ENCODE results near the gene HAL.

The HAL gene

GRCh38 chr12:95988506-95989275, 7.5 kb downstream of the HAL start:
- Histone ChIP-seq H3K27ac (ENCODE audit: extremely low read depth, low read depth, low read length) (no peak overlapping the region), H3K4me1 (ENCODE audit: control insufficient read depth, insufficient read depth, low read length) (no peaks in the 10 kb centered on the region), H3K4me3 (ENCODE audit: low read depth, low read length) (no peak overlapping the region), H3K9me3 (ENCODE audit: control insufficient read depth, insufficient read depth, low read depth, low read length) (no peaks in the 10 kb centered on the region), H3K36me3 (ENCODE audit: control insufficient read depth in 2 of 2, insufficient read depth in 1 of 2, low read length in 2 of 2) (no peaks in the 10 kb centered on the region)
- ChIA-PET POLR2A (no interaction called here), CTCF (interaction anchor here (0.9 to 4.5 kb wide), 3 partner anchors 10 to 12 kb away, joined by 3 to 22 read pairs (median 4); no protein-coding TSS in a partner anchor)
- TF ChIP-seq ZNF398 (tag by site-specific recombination; IDR thresholded peaks at IDR 0.05) = no peak
- no peak for TF ChIP-seq ZNF146 (tag by site-specific recombination; IDR thresholded peaks at IDR 0.05)
- TF ChIP-seq ZNF211 (tag by site-specific recombination; IDR thresholded peaks at IDR 0.05; ENCODE audit: low read depth) = no peak
- TF ChIP-seq ZBTB49 (tag by site-specific recombination; IDR thresholded peaks at IDR 0.05; ENCODE audit: low read depth) = no peak
- TF ChIP-seq ZNF654 (tag by site-specific recombination; IDR thresholded peaks at IDR 0.05; ENCODE audit: low read depth) = no peak
- no peak for TF ChIP-seq MEIS1 (CRISPR knock-in tag; IDR thresholded peaks at IDR 0.05; ENCODE audit: borderline replicate concordance)
- no peak for TF ChIP-seq ZBTB7A (tag by site-specific recombination; IDR thresholded peaks at IDR 0.05; ENCODE audit: low read depth)
- TF ChIP-seq SP3 (tag by site-specific recombination; IDR thresholded peaks at IDR 0.05) = no peak
- no peak for TF ChIP-seq ZFHX2 (tag by site-specific recombination; conservative IDR thresholded peaks at IDR 0.05)
- no peak for TF ChIP-seq ZNF529 (tag by site-specific recombination; IDR thresholded peaks at IDR 0.05; ENCODE audit: insufficient replicate concordance)
- TF ChIP-seq WT1 (tag by site-specific recombination; IDR thresholded peaks at IDR 0.05) = no peak
- no peak for TF ChIP-seq GLIS1 (tag by site-specific recombination; IDR thresholded peaks at IDR 0.05)

DNA sequence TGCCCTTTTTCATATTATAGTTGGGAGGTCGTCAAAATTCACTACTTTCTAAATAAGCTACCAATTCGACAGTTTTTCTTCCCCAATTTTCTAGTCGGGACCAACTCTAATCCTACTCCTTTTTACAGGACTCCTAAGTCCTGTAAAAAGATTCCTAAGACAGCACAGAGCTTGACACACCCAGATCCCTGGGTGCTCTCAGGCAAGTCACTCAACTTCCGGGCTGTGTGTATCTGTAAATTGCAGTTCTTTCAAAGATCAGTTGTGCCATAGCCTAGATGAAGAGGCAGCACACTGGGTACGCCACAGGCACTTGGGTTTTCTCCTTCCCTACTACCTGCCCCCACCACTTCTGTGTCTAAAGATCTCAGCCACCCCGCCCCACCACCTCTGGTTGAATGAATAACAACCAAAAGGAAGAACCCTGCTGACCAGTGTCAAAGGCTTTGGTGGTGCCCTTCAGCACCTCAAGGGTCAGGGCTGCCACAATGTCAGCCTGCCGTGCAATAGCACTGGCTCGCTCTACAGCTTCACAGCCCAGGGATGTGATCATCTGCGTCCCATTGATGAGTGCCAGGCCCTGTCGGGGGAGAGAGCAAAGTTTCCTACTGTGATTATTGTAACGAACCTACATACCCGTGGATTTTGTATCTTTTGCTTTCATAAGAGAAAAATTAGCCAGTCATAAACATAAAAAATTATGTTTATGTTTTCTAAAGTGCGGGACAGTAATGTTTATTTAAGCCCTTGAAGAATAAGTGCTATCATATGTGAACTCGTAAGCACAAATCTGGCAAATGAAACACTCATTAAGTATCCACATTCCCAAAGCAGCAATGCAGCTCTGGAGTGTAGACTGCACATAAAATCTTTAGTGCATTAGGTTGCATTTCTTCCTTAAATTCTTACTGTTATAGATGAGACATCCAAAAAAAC, 9.2 kb downstream of the HAL start:
- POLR2A ChIA-PET = no interaction called here
- Histone ChIP-seq H3K36me3 (ENCODE audit: control insufficient read depth in 2 of 2, insufficient read depth in 1 of 2, low read length in 2 of 2) (no peaks in the 10 kb centered on the region), H3K27ac (ENCODE audit: extremely low read depth, low read depth, low read length) (no peak overlapping the region), H3K9me3 (ENCODE audit: control insufficient read depth, insufficient read depth, low read depth, low read length) (no peaks in the 10 kb centered on the region), H3K4me1 (ENCODE audit: control insufficient read depth, insufficient read depth, low read length) (no peaks in the 10 kb centered on the region), H3K4me3 (ENCODE audit: low read depth, low read length) (no peak overlapping the region)
- CTCF ChIA-PET = interaction anchor here (4.5 kb wide), 1 partner anchor 11 kb away, joined by 22 read pairs; no protein-coding TSS in a partner anchor
- no peak for TF ChIP-seq PRDM4 (tag by site-specific recombination; IDR thresholded peaks at IDR 0.05)
- no peak for TF ChIP-seq EGR2 (tag by site-specific recombination; IDR thresholded peaks at IDR 0.05; ENCODE audit: low read depth)
- no peak for TF ChIP-seq INSM2 (tag by site-specific recombination; IDR thresholded peaks at IDR 0.05)
- no peak for TF ChIP-seq ZNF248 (tag by site-specific recombination; IDR thresholded peaks at IDR 0.05)
- no peak for TF ChIP-seq TCF7L2 (IDR thresholded peaks at IDR 0.05; ENCODE audit: borderline replicate concordance, low read depth, low read length)
- no peak for TF ChIP-seq ZNF624 (tag by site-specific recombination; IDR thresholded peaks at IDR 0.05)
- TF ChIP-seq SP7 (tag by site-specific recombination; IDR thresholded peaks at IDR 0.05) = no peak
- no peak for TF ChIP-seq YY2 (tag by site-specific recombination; IDR thresholded peaks at IDR 0.05)
- no peak for TF ChIP-seq ZNF521 (tag by site-specific recombination; IDR thresholded peaks at IDR 0.05)
- no peak for TF ChIP-seq ZNF174 (tag by site-specific recombination; IDR thresholded peaks at IDR 0.05)
- TF ChIP-seq ZNF530 (tag by site-specific recombination; IDR thresholded peaks at IDR 0.05; ENCODE audit: low read depth) = no peak
- no peak for TF ChIP-seq ZBTB8A (tag by site-specific recombination; IDR thresholded peaks at IDR 0.05)
- no peak for TF ChIP-seq ZNF707 (tag by site-specific recombination; IDR thresholded peaks at IDR 0.05)
- TF ChIP-seq ZNF423 (tag by site-specific recombination; IDR thresholded peaks at IDR 0.05) = no peak
